Upper lobe of left lung (tissue), 6 donors: ENCODE results near the gene AMBP. TPM values are rescaled to one million over a fixed set of nuclear protein-coding genes. Genes with fewer than 3 reads are reported as not detected.
A peak's percentile ranks its signal among the peaks of the same experiment; 100 is the strongest.

Experiments used
- ATAC-seq, 2 donors: fragments of 200-7000 bp; cut with Tn5 transposase; one replicate each; pipeline ENCODE4 v1.9.1; 2022; ENCODE audit warnings: mild to moderate bottlenecking in 2 of 2, moderate library complexity in 2 of 2; ENCODE audit not compliant: low FRiP score in 2 of 2
- DNase-seq, 2 donors: peaks; one replicate each; pipeline ENCODE4 v3.0.0-alpha.2; 2019 to 2020
- H3K27ac ChIP-seq, 4 donors: fragments of 200-600 bp; sonication (generic); one replicate each; pipeline ENCODE4 v1.5.1; 2016 to 2019
- H3K27me3 ChIP-seq, 4 donors: fragments of 200-600 bp; sonication (generic); one replicate each; pipeline ENCODE4 v1.5.1; 2017 to 2019
- H3K36me3 ChIP-seq, 4 donors: fragments of 200-600 bp; sonication (generic); one replicate each; pipeline ENCODE4 v1.5.1; 2016 to 2019
- H3K4me1 ChIP-seq, 4 donors: fragments of 200-600 bp; sonication (generic); one replicate each; pipeline ENCODE4 v1.5.1; 2018 to 2019
- H3K4me3 ChIP-seq, 4 donors: fragments of 200-600 bp; sonication (generic); one replicate each; pipeline ENCODE4 v1.5.1; 2017 to 2019; ENCODE audit warnings: mild to moderate bottlenecking in 2 of 4, moderate library complexity in 1 of 4
- H3K9me3 ChIP-seq, 4 donors: fragments of 200-600 bp; sonication (generic); one replicate each; pipeline ENCODE4 v1.5.1; 2018 to 2019
- CTCF ChIP-seq, 6 experiments: fragments of 450-650 bp in 4 of 6; fragments of 200-600 bp in 2 of 6; sonication (generic) in 2 of 6; IDR thresholded peaks; one replicate each; pipeline ENCODE4 v1.5.1; 2016 to 2019; ENCODE audit warnings: antibody characterized with exemption in 6 of 6
- EP300 ChIP-seq, 4 donors: sonication (generic); formaldehyde crosslinking; IDR thresholded peaks; one replicate each; pipeline ENCODE4 v1.5.1; 2017; ENCODE audit warnings: antibody characterized with exemption in 4 of 4, control low read depth in 2 of 4
- POLR2A ChIP-seq, 4 donors: fragments of 450-650 bp; IDR thresholded peaks; one replicate each; pipeline ENCODE4 v1.5.1; 2016 to 2017; ENCODE audit warnings: antibody characterized with exemption in 4 of 4, mild to moderate bottlenecking in 2 of 4
- POLR2AphosphoS5 ChIP-seq, 2 donors: sonication (generic); formaldehyde crosslinking; IDR thresholded peaks; one replicate each; pipeline ENCODE4 v1.5.1; 2017; ENCODE audit warnings: antibody characterized with exemption in 2 of 2
- WGBS, 2 donors: methylation state at CpG; one replicate each; pipeline ENCODE4 v1.1.5; 2017 to 2018; 5-methylcytosine and 5-hydroxymethylcytosine counted together
- total RNA-seq, 6 donors: library from RNA; depleted of rRNA in 4 of 6; stranded (reverse); fragments of >200 nt in 4 of 6; gene quantifications; one replicate each; pipeline versions ENCODE4 v1.1.0 to v1.2.1, GENCODE V29; 2016 to 2021
- donor health status: DM: no; HTN: no; CAD: no; lungs with moderate emphysema.
- donor health status: DM: no; HTN: yes; CAD: no; lungs with severe emphysema.

AMBP gene
- total RNA-seq, 6 donors from 2014 or later = 0.46 to 4.0 (median 3.1) TPM; not detected in 3

GRCh38 chr9:114017741-114018715 lies 60.1 kb downstream of the AMBP start:
- H3K9me3 ChIP-seq = peaks cover 4 to 7% (median 5%) of the 10 kb centered on the region in 4 donors
- H3K27ac ChIP-seq = no peak overlapping the region
- ATAC-seq (peak in 1 of 2 donors; percentile 30), DNase-seq (peak in 1 of 2 donors; percentile 7)
- no peak overlapping the region for H3K4me3 ChIP-seq
- WGBS, 2 donors = 77 to 87% methylated on average over 6 of the region's 6 CpGs
- peaks cover 0 to 33% (median 4%) of the 10 kb centered on the region in 4 donors for H3K36me3 ChIP-seq
- H3K4me1 ChIP-seq = no peaks in the 10 kb centered on the region
- TF ChIP-seq CTCF (IDR thresholded peaks at IDR 0.05) = no peak
- TF ChIP-seq EP300 (IDR thresholded peaks at IDR 0.05) = no peak
- TF ChIP-seq POLR2A (IDR thresholded peaks at IDR 0.05) = no peak
- no peak for TF ChIP-seq POLR2AphosphoS5 (IDR thresholded peaks at IDR 0.05)
- no peaks in the 10 kb centered on the region for H3K27me3 ChIP-seq

GRCh38 chr9:114016629-114017423 lies 61.3 kb downstream of the AMBP start:
- ATAC-seq (peak in 1 of 2 donors; percentile 19), DNase-seq (peak in 1 of 2 donors; percentile 18)
- TF ChIP-seq POLR2AphosphoS5 (IDR thresholded peaks at IDR 0.05) (no peak), CTCF (IDR thresholded peaks at IDR 0.05) (no peak)
- peaks cover 0 to 2% (median 0%) of the 10 kb centered on the region in 4 donors for H3K9me3 ChIP-seq
- no peaks in the 10 kb centered on the region for H3K27me3 ChIP-seq
- WGBS, 2 donors = 90 to 94% methylated on average over 8 to 14 of the region's 14 CpGs
- H3K4me1 ChIP-seq = no peaks in the 10 kb centered on the region
- peaks cover 0 to 29% (median 4%) of the 10 kb centered on the region in 4 donors for H3K36me3 ChIP-seq
- H3K27ac ChIP-seq = no peak overlapping the region
- H3K4me3 ChIP-seq = no peak overlapping the region

DNA sequence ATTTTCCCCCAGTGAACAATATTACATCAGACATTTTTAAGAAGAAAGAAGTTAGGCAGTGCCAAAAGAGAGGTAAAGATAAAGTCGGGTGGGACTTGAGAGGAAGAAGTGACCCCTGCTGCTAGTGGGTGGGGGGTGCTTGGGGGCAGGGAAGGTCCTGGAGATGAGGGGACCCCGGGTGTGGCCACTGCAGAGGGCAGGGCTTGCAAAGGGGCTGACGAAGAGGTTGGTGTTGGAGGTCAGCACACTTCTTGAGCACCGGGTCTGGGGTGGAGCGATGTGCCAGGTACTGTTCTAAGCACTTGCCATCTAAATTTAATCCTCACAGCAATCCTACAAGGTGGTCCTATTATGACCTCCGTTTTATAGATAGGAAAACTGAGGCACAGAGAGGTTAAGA lies 62.0 kb downstream of the AMBP start:
- ATAC-seq = peak in 1 of 2 donors; percentile 41
- Histone ChIP-seq H3K27me3 (no peaks in the 10 kb centered on the region), H3K4me3 (no peak overlapping the region), H3K36me3 (peaks cover 0 to 27% (median 4%) of the 10 kb centered on the region in 4 donors), H3K27ac (no peak overlapping the region), H3K4me1 (no peaks in the 10 kb centered on the region), H3K9me3 (no peaks in the 10 kb centered on the region)
- peak in 1 of 2 donors; percentile 12 for DNase-seq
- TF ChIP-seq POLR2AphosphoS5 (IDR thresholded peaks at IDR 0.05) (no peak), EP300 (IDR thresholded peaks at IDR 0.05) (no peak), CTCF (IDR thresholded peaks at IDR 0.05) (no peak), POLR2A (IDR thresholded peaks at IDR 0.05) (no peak)
- 86 to 88% methylated on average over 6 of the region's 6 CpGs for WGBS, 2 donors

DNA sequence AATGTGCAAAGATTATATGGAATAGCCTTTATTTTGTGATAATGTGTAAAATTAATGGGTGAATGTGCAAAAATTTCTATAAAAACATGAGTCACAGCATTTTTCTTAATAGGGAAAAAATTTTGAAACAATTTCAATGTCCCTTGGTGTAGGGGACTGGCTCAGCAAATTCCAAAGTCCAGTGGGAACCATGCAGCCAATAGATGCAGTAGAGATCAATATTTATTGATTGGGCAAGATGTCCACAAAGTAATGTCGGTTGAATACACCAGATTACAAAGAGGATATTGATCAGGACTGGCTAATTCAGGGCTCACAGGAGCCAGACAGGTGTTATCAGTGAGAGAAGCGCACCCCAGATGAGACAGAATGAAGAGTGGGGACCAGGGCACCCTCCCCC lies 62.5 kb downstream of the AMBP start:
- TF ChIP-seq POLR2A (IDR thresholded peaks at IDR 0.05) (no peak), EP300 (IDR thresholded peaks at IDR 0.05) (no peak), CTCF (IDR thresholded peaks at IDR 0.05) (no peak), POLR2AphosphoS5 (IDR thresholded peaks at IDR 0.05) (no peak)
- WGBS, 2 donors = 88 to 92% methylated on average over 2 of the region's 2 CpGs
- no peaks in the 10 kb centered on the region for H3K9me3 ChIP-seq
- no peak for ATAC-seq
- H3K4me1 ChIP-seq = no peaks in the 10 kb centered on the region
- no peak overlapping the region for H3K4me3 ChIP-seq
- H3K27ac ChIP-seq = no peak overlapping the region
- DNase-seq = no peak
- H3K36me3 ChIP-seq = peaks cover 0 to 27% (median 4%) of the 10 kb centered on the region in 4 donors
- no peaks in the 10 kb centered on the region for H3K27me3 ChIP-seq
